ENCODE data around the gene GPC1. TPM values are rescaled to one million over a fixed set of nuclear protein-coding genes. Genes with fewer than 3 reads are reported as not detected.

Gene GPC1
- total and polyA plus RNA-seq, 2 donors (not counting 3 experiments of a cell fraction or from before 2014, with no cell fraction given), result 9.6 to 31.1 TPM

DNA sequence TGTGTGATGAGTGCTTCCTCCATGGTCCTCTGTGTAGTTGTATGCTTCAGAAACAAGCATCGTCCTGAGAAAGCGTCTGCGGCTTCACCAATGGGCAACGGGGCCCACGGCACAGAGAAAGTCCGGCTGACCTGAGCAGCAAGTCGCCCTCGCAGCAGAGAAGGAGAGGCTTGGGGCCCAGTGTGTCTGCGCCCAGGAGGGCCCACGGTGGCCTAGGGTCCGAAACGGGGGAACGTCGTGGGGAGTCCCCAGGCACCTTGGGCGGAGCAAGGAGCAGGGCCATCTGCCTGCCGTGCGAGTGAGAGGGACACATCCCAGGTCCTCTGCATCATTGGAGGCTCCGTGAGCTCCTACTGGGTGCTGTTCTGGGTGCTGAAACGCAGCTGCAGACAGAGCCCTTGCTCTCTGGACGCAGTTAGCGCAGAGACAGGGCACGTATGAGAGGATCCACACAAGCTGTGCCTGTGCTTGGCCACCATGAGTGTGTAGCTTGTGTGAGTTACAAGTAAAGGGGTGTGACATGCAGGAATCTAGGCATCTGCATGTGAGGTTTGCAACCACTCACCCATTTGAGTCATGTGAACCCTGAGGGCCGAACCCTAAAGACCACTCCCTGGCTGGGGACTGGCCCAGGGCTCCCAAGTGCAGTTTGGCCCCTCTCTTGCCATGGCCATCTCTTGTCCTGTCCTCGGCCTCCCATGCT is 10.6 kb downstream of the GPC1 start:
- Histone ChIP-seq H3K4me2 (ENCODE audit: insufficient read depth, low read length) (no peak overlapping the region), H3K27me3 (ENCODE audit: control insufficient read depth in 2 of 2, insufficient read depth in 2 of 2, low read length in 2 of 2) (no peaks in the 10 kb centered on the region), H3K9me3 (replicated peaks; ENCODE audit: control insufficient read depth, insufficient read depth, low read length) (no peaks in the 10 kb centered on the region), H3K4me3 (replicated peaks in 1 of 3; ENCODE audit: insufficient read depth in 1 of 3, low read depth in 1 of 3, low read length in 3 of 3) (no peak overlapping the region), H3K9ac (replicated peaks; ENCODE audit: extremely low read depth, insufficient read depth, low read length) (no peak overlapping the region), H3K4me1 (ENCODE audit: control insufficient read depth, extremely low read depth, insufficient read depth, low read length) (no peaks in the 10 kb centered on the region), H3K27ac (ENCODE audit: insufficient read depth, low read depth, low read length) (no peak overlapping the region), H3K9me1 (replicated peaks; ENCODE audit: control insufficient read depth, extremely low read depth, insufficient read depth, low read length) (no peaks in the 10 kb centered on the region), H2AFZ (ENCODE audit: low read depth, low read length) (no peak overlapping the region), H3K79me2 (ENCODE audit: control insufficient read depth, insufficient read depth, low read length) (no peaks in the 10 kb centered on the region), H4K20me1 (replicated peaks; ENCODE audit: control insufficient read depth, extremely low read depth, insufficient read depth, low read length) (no peaks in the 10 kb centered on the region), H3K36me3 (ENCODE audit: control insufficient read depth in 2 of 2, extremely low read depth in 1 of 2, insufficient read depth in 2 of 2, low read length in 2 of 2) (no peaks in the 10 kb centered on the region)
- ChIA-PET POLR2A (no interaction called here), CTCF (interaction anchor here (0.7 kb wide), 1 partner anchor 213 kb away, joined by 3 read pairs; no protein-coding TSS in a partner anchor)
- intact Hi-C loops (cut with micrococcal nuclease), result no loop called here
- FAIRE-seq (no peak), DNase-seq (ENCODE audit: low read depth, low spot score) (no peak)
- no TSS peak for BruUV-seq (replicated peaks)
- TF ChIP-seq EZH2 (IDR thresholded peaks at IDR 0.05; ENCODE audit: borderline replicate concordance, low read depth, low read length, severe bottlenecking) (no peak), JUN (IDR thresholded peaks at IDR 0.05; ENCODE audit: borderline replicate concordance, insufficient read depth, insufficient read length, low read depth) (no peak), GATA2 (IDR thresholded peaks at IDR 0.05; ENCODE audit: insufficient read depth, insufficient read length, low read depth, low read length) (no peak), MYC (IDR thresholded peaks at IDR 0.05; ENCODE audit: low read depth, low read length) (no peak), POLR2AphosphoS5 (IDR thresholded peaks at IDR 0.05; ENCODE audit: insufficient read depth, low read depth, low read length) (no peak), POLR2A (IDR thresholded peaks at IDR 0.05; ENCODE audit: low read depth, low read length) (no peak), FOS (IDR thresholded peaks at IDR 0.05; ENCODE audit: borderline replicate concordance, insufficient read depth, low read length) (no peak)
- TF ChIP-seq, protein P1, sequence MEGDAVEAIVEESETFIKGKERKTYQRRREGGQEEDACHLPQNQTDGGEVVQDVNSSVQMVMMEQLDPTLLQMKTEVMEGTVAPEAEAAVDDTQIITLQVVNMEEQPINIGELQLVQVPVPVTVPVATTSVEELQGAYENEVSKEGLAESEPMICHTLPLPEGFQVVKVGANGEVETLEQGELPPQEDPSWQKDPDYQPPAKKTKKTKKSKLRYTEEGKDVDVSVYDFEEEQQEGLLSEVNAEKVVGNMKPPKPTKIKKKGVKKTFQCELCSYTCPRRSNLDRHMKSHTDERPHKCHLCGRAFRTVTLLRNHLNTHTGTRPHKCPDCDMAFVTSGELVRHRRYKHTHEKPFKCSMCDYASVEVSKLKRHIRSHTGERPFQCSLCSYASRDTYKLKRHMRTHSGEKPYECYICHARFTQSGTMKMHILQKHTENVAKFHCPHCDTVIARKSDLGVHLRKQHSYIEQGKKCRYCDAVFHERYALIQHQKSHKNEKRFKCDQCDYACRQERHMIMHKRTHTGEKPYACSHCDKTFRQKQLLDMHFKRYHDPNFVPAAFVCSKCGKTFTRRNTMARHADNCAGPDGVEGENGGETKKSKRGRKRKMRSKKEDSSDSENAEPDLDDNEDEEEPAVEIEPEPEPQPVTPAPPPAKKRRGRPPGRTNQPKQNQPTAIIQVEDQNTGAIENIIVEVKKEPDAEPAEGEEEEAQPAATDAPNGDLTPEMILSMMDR (IDR thresholded peaks at IDR 0.05; ENCODE audit: extremely low read depth in 1 of 2, insufficient read depth in 1 of 2, low read depth in 1 of 2, low read length in 2 of 2), result no peak
- TF ChIP-seq, protein P2, sequence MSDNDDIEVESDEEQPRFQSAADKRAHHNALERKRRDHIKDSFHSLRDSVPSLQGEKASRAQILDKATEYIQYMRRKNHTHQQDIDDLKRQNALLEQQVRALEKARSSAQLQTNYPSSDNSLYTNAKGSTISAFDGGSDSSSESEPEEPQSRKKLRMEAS (IDR thresholded peaks at IDR 0.05; ENCODE audit: insufficient read depth, insufficient read length), result no peak
- dilution Hi-C loops (cut with MboI; ENCODE audit: extremely low pct_ligation_motif_present, low sequenced_read_pairs), result no loop called here
